Measurements from ENCODE around the gene HOXD3. TPM values are rescaled to one million over a fixed set of nuclear protein-coding genes. Genes with fewer than 3 reads are reported as not detected.

The HOXD3 gene
- total RNA-seq, 2 experiments from 2014 or later = not detected

DNA sequence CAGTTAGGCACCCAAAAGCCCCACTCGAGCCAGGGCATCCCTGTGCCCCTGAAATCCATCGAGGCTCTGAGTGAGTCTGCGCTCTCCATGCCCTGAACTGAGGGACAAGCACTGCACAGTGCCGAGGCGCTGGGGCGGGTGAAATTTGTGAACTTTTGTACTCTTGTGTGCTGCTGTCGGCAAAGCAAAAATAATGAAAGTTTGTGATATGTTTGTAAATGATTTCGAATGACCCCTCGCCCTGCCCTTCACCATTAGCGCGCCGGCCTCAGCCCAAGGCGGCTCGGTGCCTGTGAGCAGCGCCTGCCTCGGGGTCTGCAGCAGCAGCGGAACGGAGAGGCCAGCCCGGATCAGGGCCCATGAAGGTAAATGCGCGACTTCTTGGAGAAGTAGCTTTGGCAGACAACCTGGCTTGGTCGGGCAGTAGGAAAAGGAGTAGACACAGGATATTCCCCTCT, 7.6 kb upstream of the HOXD3 start:
- no peak overlapping the region for H3K27ac Mint-ChIP-seq
- no peaks in the 10 kb centered on the region for H3K9me3 Mint-ChIP-seq
- peaks cover 84 to 96% of the 10 kb centered on the region in 2 experiments for H3K27me3 ChIP-seq (ENCODE audit: control insufficient read depth in 1 of 2, insufficient read depth in 2 of 2, low read length in 2 of 2)

DNA sequence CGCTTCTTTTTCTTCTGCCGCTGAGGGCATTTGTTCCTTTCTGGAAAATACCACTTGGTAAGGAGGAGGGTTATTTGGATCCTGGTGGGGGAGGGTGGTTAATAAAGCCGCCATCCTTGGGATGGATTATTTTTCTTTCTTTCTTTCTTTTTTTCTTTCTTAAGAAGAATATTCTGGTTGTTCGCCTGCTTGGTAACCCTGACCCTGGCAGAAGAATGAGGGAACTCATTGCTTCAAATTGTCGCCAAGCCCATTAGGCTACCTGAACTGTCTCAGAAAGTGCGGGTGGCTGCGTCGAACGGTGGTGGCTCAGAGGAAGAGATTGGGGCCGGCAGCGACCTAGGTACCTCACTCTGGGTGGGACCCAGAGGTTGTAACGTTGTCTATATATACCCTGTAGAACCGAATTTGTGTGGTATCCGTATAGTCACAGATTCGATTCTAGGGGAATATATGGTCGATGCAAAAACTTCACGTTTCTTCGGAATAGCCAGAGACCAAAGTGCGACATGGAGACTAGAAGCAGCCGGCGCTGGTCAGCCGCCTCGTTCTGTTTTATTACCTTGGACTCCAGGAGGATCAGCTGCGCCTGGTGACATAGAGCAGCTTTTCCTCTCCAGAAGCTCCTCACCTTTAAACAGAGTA, 7.0 kb upstream of the HOXD3 start:
- H3K4me3 Mint-ChIP-seq = no peak overlapping the region
- no peaks in the 10 kb centered on the region for H3K4me1 Mint-ChIP-seq (ENCODE audit: low read depth)
- peaks cover 83 to 96% of the 10 kb centered on the region in 2 experiments for H3K27me3 ChIP-seq (ENCODE audit: control insufficient read depth in 1 of 2, insufficient read depth in 2 of 2, low read length in 2 of 2)
- ATAC-seq (ENCODE audit: poor library complexity) (no peak), DNase-seq (no peak)
- TF ChIP-seq, protein P1, sequence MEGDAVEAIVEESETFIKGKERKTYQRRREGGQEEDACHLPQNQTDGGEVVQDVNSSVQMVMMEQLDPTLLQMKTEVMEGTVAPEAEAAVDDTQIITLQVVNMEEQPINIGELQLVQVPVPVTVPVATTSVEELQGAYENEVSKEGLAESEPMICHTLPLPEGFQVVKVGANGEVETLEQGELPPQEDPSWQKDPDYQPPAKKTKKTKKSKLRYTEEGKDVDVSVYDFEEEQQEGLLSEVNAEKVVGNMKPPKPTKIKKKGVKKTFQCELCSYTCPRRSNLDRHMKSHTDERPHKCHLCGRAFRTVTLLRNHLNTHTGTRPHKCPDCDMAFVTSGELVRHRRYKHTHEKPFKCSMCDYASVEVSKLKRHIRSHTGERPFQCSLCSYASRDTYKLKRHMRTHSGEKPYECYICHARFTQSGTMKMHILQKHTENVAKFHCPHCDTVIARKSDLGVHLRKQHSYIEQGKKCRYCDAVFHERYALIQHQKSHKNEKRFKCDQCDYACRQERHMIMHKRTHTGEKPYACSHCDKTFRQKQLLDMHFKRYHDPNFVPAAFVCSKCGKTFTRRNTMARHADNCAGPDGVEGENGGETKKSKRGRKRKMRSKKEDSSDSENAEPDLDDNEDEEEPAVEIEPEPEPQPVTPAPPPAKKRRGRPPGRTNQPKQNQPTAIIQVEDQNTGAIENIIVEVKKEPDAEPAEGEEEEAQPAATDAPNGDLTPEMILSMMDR (IDR thresholded peaks at IDR 0.05) = no peak
- H3K27ac Mint-ChIP-seq = no peak overlapping the region
- peaks cover 11% of the 10 kb centered on the region for H3K4me1 ChIP-seq (ENCODE audit: insufficient read depth, low read length)
- no peak overlapping the region for H3K4me3 ChIP-seq (ENCODE audit: low read length)
- intact Hi-C loops (cut with DNase I, micrococcal nuclease) = no loop called here
- H3K9me3 ChIP-seq (ENCODE audit: control insufficient read depth in 1 of 2, insufficient read depth in 1 of 2, low read length in 2 of 2) = peaks cover 0 to 47% of the 10 kb centered on the region in 2 experiments
- no peaks in the 10 kb centered on the region for H3K36me3 ChIP-seq (ENCODE audit: insufficient read depth, low read length)
- no peak overlapping the region for H3K27ac ChIP-seq (ENCODE audit: low read depth in 1 of 2, low read length in 2 of 2)
- H3K27me3 Mint-ChIP-seq = peaks cover 94% of the 10 kb centered on the region
- no peaks in the 10 kb centered on the region for H3K36me3 Mint-ChIP-seq (ENCODE audit: low read depth)
- ChIA-PET CTCF (no interaction called here), POLR2A (no interaction called here)
- H3K9me3 Mint-ChIP-seq = no peaks in the 10 kb centered on the region

More for the DNA sequence above, 7.6 kb upstream of the HOXD3 start:
- intact Hi-C loops (cut with DNase I, micrococcal nuclease) = no loop called here
- no peak overlapping the region for H3K4me3 ChIP-seq (ENCODE audit: low read length)
- no peaks in the 10 kb centered on the region for H3K36me3 Mint-ChIP-seq (ENCODE audit: low read depth)
- POLR2A ChIA-PET = no interaction called here
- peaks cover 94% of the 10 kb centered on the region for H3K27me3 Mint-ChIP-seq
- TF ChIP-seq, protein P1 (IDR thresholded peaks at IDR 0.05) = no peak
- no peaks in the 10 kb centered on the region for H3K4me1 Mint-ChIP-seq (ENCODE audit: low read depth)
- peaks cover 0 to 47% of the 10 kb centered on the region in 2 experiments for H3K9me3 ChIP-seq (ENCODE audit: control insufficient read depth in 1 of 2, insufficient read depth in 1 of 2, low read length in 2 of 2)
- ATAC-seq (ENCODE audit: poor library complexity) (no peak), DNase-seq (no peak)
- H3K4me1 ChIP-seq (ENCODE audit: insufficient read depth, low read length) = peaks cover 11% of the 10 kb centered on the region
- H3K27ac ChIP-seq (ENCODE audit: low read depth in 1 of 2, low read length in 2 of 2) = no peak overlapping the region
- H3K4me3 Mint-ChIP-seq = no peak overlapping the region
- CTCF ChIA-PET = no interaction called here
- no peaks in the 10 kb centered on the region for H3K36me3 ChIP-seq (ENCODE audit: insufficient read depth, low read length)

DNA sequence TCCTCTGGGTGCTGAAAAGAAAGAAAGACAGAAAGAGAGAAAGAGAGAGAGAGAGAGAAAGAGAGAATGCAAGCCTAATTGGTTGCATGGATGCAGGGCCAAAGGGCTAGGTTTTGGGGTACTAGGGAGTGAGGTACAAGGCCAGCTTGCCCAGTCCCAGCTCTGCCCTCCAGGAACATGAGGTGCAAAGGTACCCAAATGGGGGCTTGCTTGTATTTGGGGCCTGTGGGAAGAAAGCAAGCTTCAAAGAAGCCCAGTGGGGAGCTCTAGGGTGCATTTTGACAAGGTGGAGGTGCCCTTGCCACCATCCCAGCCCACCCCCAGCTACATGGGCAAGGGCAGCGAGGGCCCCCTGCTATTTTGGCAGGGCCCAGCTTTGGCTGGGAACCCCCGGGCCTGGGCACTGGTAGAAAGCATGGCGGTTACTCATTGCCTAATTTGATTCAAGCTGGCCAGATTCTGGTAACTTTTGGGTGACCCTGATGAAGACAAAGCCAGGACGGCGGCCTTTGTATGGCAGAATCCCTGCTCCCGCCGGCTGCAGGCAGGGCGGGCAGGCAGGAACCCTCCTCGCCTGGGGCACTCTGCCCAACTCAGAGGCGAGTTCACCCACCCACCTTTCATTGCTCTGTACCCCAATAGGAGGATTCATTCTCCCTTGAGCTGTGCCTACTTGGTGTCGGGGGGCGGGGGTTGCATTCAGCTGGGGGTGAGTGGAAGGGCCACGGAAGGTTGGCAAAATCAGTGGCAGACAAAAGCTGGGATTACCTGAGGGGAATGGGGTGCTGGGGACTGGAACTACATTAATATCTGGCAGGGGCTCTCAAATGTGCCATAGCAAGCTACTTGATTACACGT, 6.3 kb upstream of the HOXD3 start:
- intact Hi-C loops (cut with DNase I, micrococcal nuclease) = no loop called here
- Mint-ChIP-seq H3K27ac (no peak overlapping the region), H3K4me3 (no peak overlapping the region), H3K4me1 (ENCODE audit: low read depth) (no peaks in the 10 kb centered on the region), H3K36me3 (ENCODE audit: low read depth) (no peaks in the 10 kb centered on the region), H3K27me3 (peaks cover 94% of the 10 kb centered on the region), H3K9me3 (no peaks in the 10 kb centered on the region)
- H3K4me1 ChIP-seq (ENCODE audit: insufficient read depth, low read length) = peaks cover 11% of the 10 kb centered on the region
- peaks cover 81 to 96% of the 10 kb centered on the region in 2 experiments for H3K27me3 ChIP-seq (ENCODE audit: control insufficient read depth in 1 of 2, insufficient read depth in 2 of 2, low read length in 2 of 2)
- H3K27ac ChIP-seq (ENCODE audit: low read depth in 1 of 2, low read length in 2 of 2) = no peak overlapping the region
- ChIA-PET POLR2A (no interaction called here), CTCF (interaction anchor here (0.6 kb wide), 1 partner anchor 951 kb away, joined by 3 read pairs; no protein-coding TSS in a partner anchor)
- ATAC-seq (ENCODE audit: poor library complexity) (no peak), DNase-seq (no peak)
- H3K9me3 ChIP-seq (ENCODE audit: control insufficient read depth in 1 of 2, insufficient read depth in 1 of 2, low read length in 2 of 2) = peaks cover 0 to 50% of the 10 kb centered on the region in 2 experiments
- TF ChIP-seq, protein P1 (IDR thresholded peaks at IDR 0.05) = no peak
- no peak overlapping the region for H3K4me3 ChIP-seq (ENCODE audit: low read length)
- no peaks in the 10 kb centered on the region for H3K36me3 ChIP-seq (ENCODE audit: insufficient read depth, low read length)

Measured in CD4-positive, alpha-beta T cell (primary cell).